ENCODE results near the gene SLC2A5.

Gene SLC2A5

DNA sequence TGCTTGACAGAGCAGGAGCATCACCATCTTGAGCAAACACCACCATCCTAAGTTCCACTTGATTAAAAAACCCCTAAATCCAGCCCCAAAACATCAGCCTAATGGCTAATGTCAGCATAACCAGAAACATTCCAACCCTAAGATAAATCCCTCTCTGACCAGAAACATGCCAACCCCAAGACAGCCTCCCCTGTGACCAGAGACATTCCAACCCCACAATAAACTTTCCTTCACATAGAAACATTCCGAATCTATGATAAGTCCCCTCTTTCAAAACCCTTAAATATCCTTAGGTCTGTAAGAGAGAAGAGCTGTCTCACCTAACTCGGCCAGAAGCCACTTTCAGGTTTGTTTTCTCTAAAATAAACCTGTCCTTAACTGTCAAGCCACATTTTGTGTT is 17.4 kb upstream of the SLC2A5 start:
- Histone ChIP-seq H3K4me1 (ENCODE audit: control insufficient read depth, insufficient read depth, low read length) (no peaks in the 10 kb centered on the region), H3K9ac (ENCODE audit: low read depth, low read length) (no peak overlapping the region), H3K27me3 (ENCODE audit: control insufficient read depth, insufficient read depth, low read length) (no peaks in the 10 kb centered on the region), H3K4me3 (ENCODE audit: low read depth, low read length) (no peak overlapping the region), H3K9me3 (ENCODE audit: control insufficient read depth, insufficient read depth, low read length) (no peaks in the 10 kb centered on the region), H3K36me3 (ENCODE audit: control insufficient read depth, insufficient read depth, low read length) (no peaks in the 10 kb centered on the region)

GRCh38 chr1:9086045-9086444 is 16.6 kb upstream of the SLC2A5 start:
- Histone ChIP-seq H3K9ac (ENCODE audit: low read depth, low read length) (no peak overlapping the region), H3K36me3 (ENCODE audit: control insufficient read depth, insufficient read depth, low read length) (no peaks in the 10 kb centered on the region), H3K4me3 (ENCODE audit: low read depth, low read length) (no peak overlapping the region), H3K4me1 (ENCODE audit: control insufficient read depth, insufficient read depth, low read length) (no peaks in the 10 kb centered on the region), H3K9me3 (ENCODE audit: control insufficient read depth, insufficient read depth, low read length) (no peaks in the 10 kb centered on the region), H3K27me3 (ENCODE audit: control insufficient read depth, insufficient read depth, low read length) (no peaks in the 10 kb centered on the region)

GRCh38 chr1:9085306-9085940 is 16.0 kb upstream of the SLC2A5 start:
- Histone ChIP-seq H3K36me3 (ENCODE audit: control insufficient read depth, insufficient read depth, low read length) (no peaks in the 10 kb centered on the region), H3K27me3 (ENCODE audit: control insufficient read depth, insufficient read depth, low read length) (no peaks in the 10 kb centered on the region), H3K9ac (ENCODE audit: low read depth, low read length) (no peak overlapping the region), H3K9me3 (ENCODE audit: control insufficient read depth, insufficient read depth, low read length) (no peaks in the 10 kb centered on the region), H3K4me3 (ENCODE audit: low read depth, low read length) (no peak overlapping the region), H3K4me1 (ENCODE audit: control insufficient read depth, insufficient read depth, low read length) (no peaks in the 10 kb centered on the region)

DNA sequence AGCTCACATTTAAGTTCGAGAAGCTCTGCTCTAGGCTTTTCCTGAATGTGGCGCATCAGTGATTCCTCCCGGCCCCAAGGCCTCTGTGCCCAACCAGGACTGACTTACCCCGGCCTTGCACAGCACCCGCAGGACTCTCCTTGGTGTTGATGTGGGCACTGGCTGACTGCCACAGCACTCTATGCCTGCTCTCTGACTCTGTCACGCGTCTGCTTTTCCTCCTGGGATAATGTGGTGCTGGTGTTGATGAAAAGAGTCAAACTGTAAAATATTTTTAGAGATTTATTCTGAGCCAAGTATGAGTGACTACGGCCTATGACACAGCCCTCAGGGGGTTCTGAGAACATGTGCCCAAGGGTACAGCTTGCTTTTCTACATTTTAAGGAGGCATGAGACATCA is 15.5 kb upstream of the SLC2A5 start:
- H3K9me3 ChIP-seq (ENCODE audit: control insufficient read depth, insufficient read depth, low read length): no peaks in the 10 kb centered on the region
- H3K36me3 ChIP-seq (ENCODE audit: control insufficient read depth, insufficient read depth, low read length): no peaks in the 10 kb centered on the region
- no peak overlapping the region for H3K4me3 ChIP-seq (ENCODE audit: low read depth, low read length)
- H3K9ac ChIP-seq (ENCODE audit: low read depth, low read length): no peak overlapping the region
- no peaks in the 10 kb centered on the region for H3K27me3 ChIP-seq (ENCODE audit: control insufficient read depth, insufficient read depth, low read length)
- no peaks in the 10 kb centered on the region for H3K4me1 ChIP-seq (ENCODE audit: control insufficient read depth, insufficient read depth, low read length)

DNA sequence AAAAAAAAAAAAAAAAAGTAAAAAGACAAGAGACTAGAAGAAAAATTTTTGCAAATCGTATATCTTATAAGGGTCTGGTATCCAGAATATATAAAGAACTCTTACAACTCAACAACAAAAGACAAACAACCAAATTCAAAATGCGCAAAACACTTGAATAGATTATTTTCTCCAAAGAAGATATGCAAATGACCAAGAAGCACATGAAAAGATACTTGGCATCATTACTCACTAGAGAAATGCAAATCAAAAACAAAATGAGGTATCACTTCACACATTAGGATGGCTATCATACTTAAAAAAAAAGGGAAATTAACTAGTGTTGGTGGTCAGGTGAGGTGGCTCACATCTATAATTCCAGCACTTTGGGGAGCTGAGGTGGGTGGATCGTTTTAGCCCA is 12.0 kb upstream of the SLC2A5 start:
- Histone ChIP-seq H3K27me3 (ENCODE audit: control insufficient read depth, insufficient read depth, low read length) (no peaks in the 10 kb centered on the region), H3K9me3 (ENCODE audit: control insufficient read depth, insufficient read depth, low read length) (no peaks in the 10 kb centered on the region), H3K36me3 (ENCODE audit: control insufficient read depth, insufficient read depth, low read length) (no peaks in the 10 kb centered on the region), H3K4me1 (ENCODE audit: control insufficient read depth, insufficient read depth, low read length) (no peaks in the 10 kb centered on the region), H3K4me3 (ENCODE audit: low read depth, low read length) (no peak overlapping the region), H3K9ac (ENCODE audit: low read depth, low read length) (no peak overlapping the region)

DNA sequence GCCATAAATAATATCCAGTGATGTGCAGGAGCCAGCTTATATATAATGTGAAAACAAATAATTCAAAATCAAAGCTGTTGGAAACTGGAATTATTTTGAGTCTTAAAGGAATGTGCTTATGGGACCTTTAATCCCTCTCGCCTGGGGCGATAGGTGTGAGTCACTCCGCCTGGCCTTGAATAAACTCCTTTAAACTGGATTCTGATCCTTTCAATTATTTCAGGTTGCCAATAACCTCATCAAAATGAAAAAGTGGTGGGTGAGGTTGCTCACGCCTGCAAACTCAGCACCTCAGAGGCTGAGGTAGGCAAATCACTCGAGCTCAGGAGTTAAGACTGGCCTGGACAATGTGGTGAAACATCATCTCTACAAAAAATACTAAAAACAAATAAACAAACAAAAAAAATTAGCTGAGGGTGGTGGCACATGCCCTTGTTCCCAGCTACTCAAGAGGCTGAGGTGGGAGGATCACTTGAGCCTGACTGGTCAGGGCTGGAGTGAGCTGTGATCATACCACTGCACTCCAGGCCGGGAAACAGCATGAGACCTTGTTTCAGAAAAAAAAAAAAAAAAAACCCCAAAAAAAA is 11.4 kb upstream of the SLC2A5 start:
- H3K4me3 ChIP-seq (ENCODE audit: low read depth, low read length): no peak overlapping the region
- no peaks in the 10 kb centered on the region for H3K36me3 ChIP-seq (ENCODE audit: control insufficient read depth, insufficient read depth, low read length)
- no peaks in the 10 kb centered on the region for H3K27me3 ChIP-seq (ENCODE audit: control insufficient read depth, insufficient read depth, low read length)
- no peak overlapping the region for H3K9ac ChIP-seq (ENCODE audit: low read depth, low read length)
- no peaks in the 10 kb centered on the region for H3K9me3 ChIP-seq (ENCODE audit: control insufficient read depth, insufficient read depth, low read length)
- H3K4me1 ChIP-seq (ENCODE audit: control insufficient read depth, insufficient read depth, low read length): no peaks in the 10 kb centered on the region

- no peaks in the 10 kb centered on the region for H3K9me3 ChIP-seq (ENCODE audit: control insufficient read depth, insufficient read depth, low read length)
- no peak overlapping the region for H3K4me3 ChIP-seq (ENCODE audit: low read depth, low read length)
- H3K9ac ChIP-seq (ENCODE audit: low read depth, low read length): no peak overlapping the region
- H3K27me3 ChIP-seq (ENCODE audit: control insufficient read depth, insufficient read depth, low read length): no peaks in the 10 kb centered on the region
- H3K4me1 ChIP-seq (ENCODE audit: control insufficient read depth, insufficient read depth, low read length): no peaks in the 10 kb centered on the region
- no peaks in the 10 kb centered on the region for H3K36me3 ChIP-seq (ENCODE audit: control insufficient read depth, insufficient read depth, low read length)
These were observed 10.7 kb upstream of the SLC2A5 start for GRCh38 chr1:9079988-9080704.

GRCh38 chr1:9078752-9079500 is 9.5 kb upstream of the SLC2A5 start:
- Histone ChIP-seq H3K27me3 (ENCODE audit: control insufficient read depth, insufficient read depth, low read length) (no peaks in the 10 kb centered on the region), H3K9ac (ENCODE audit: low read depth, low read length) (no peak overlapping the region), H3K4me1 (ENCODE audit: control insufficient read depth, insufficient read depth, low read length) (no peaks in the 10 kb centered on the region), H3K4me3 (ENCODE audit: low read depth, low read length) (no peak overlapping the region), H3K9me3 (ENCODE audit: control insufficient read depth, insufficient read depth, low read length) (no peaks in the 10 kb centered on the region), H3K36me3 (ENCODE audit: control insufficient read depth, insufficient read depth, low read length) (no peaks in the 10 kb centered on the region)

DNA sequence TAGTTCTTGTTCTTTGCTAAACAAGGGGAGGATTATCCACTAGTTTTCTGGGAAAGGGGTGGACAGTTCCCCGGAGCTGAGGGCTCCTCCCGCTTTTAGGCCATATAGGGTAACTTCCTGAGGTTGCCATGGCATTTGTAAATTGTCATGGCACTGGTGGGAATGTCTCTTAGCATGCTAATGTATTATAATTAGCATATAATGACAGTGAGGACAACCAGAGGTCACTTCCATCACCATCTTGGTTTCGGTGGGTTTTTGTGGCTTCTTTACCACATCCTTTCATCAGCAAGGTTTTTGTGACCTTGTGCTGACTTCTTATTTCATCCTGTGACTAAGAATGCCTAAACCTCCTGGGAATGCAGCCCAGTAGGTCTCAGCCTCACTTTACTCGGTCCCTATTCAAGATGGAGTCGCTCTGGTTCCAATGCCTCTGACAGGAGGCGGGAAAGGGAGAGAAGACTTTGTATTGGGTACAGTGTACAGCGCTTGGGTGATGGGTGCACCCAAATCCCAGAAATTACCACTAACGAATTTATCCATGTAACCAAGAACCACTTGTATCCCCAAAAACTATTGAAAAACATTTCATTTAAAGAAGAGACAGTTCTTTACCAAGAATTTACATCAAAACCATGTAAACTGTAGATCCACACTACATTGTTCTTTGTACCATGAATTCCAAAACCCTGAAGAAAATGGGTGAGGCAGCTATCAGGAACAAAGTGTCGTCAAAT is 8.7 kb upstream of the SLC2A5 start:
- Histone ChIP-seq H3K36me3 (ENCODE audit: control insufficient read depth, insufficient read depth, low read length) (no peaks in the 10 kb centered on the region), H3K9ac (ENCODE audit: low read depth, low read length) (no peak overlapping the region), H3K4me3 (ENCODE audit: low read depth, low read length) (no peak overlapping the region), H3K27me3 (ENCODE audit: control insufficient read depth, insufficient read depth, low read length) (no peaks in the 10 kb centered on the region), H3K9me3 (ENCODE audit: control insufficient read depth, insufficient read depth, low read length) (no peaks in the 10 kb centered on the region), H3K4me1 (ENCODE audit: control insufficient read depth, insufficient read depth, low read length) (no peaks in the 10 kb centered on the region)

DNA sequence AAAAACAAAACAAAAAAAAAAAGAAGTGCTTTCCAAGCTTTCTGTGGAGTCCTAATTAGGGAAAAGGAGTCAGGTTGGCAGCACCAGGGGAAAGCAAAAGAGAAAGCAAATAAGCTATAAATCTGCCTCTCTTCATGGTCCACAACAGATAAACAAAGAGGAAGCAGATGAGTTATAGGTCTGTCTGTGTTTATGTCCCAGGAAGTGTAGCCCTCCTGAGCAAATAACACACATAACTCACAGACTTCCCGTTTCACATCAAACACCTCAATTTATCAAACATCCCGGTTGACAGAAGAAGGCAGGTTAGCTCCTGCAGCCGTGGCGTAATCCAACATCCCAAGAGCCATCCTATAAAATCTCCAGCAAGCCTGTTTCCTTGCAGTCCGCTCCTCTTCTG is 5.6 kb upstream of the SLC2A5 start:
- no peaks in the 10 kb centered on the region for H3K9me3 ChIP-seq (ENCODE audit: control insufficient read depth, insufficient read depth, low read length)
- H3K27me3 ChIP-seq (ENCODE audit: control insufficient read depth, insufficient read depth, low read length): no peaks in the 10 kb centered on the region
- H3K36me3 ChIP-seq (ENCODE audit: control insufficient read depth, insufficient read depth, low read length): no peaks in the 10 kb centered on the region
- no peaks in the 10 kb centered on the region for H3K4me1 ChIP-seq (ENCODE audit: control insufficient read depth, insufficient read depth, low read length)
- no peak overlapping the region for H3K9ac ChIP-seq (ENCODE audit: low read depth, low read length)
- H3K4me3 ChIP-seq (ENCODE audit: low read depth, low read length): no peak overlapping the region

DNA sequence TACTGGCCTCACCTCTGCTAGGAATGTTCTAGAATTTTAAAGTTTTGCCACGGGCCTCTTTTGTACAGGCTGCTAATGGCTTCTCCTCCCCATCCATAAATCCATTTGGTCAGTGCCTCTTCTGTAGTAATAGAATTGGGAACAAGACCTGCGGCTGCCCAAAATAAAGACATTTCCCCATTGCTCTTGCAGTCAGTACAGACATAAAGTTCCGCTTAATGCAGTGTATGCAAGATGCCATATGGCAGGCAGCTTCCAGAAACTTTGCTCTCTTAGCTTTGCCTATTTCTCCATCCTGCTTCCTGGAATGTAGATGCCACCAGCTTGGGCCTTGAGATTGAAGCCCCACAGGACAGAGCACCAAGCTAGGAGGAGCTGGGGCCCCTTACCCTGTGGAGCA is 3.7 kb upstream of the SLC2A5 start:
- Histone ChIP-seq H3K9me3 (ENCODE audit: control insufficient read depth, insufficient read depth, low read length) (no peaks in the 10 kb centered on the region), H3K4me1 (ENCODE audit: control insufficient read depth, insufficient read depth, low read length) (peaks cover 2% of the 10 kb centered on the region), H3K9ac (ENCODE audit: low read depth, low read length) (no peak overlapping the region)

More for the DNA sequence above, 3.7 kb upstream of the SLC2A5 start:
- Histone ChIP-seq H3K4me3 (ENCODE audit: low read depth, low read length) (no peak overlapping the region), H3K27me3 (ENCODE audit: control insufficient read depth, insufficient read depth, low read length) (no peaks in the 10 kb centered on the region), H3K36me3 (ENCODE audit: control insufficient read depth, insufficient read depth, low read length) (no peaks in the 10 kb centered on the region)

Data from iPS-15b (cell line).